OCI-LY7 (cell line): ENCODE data around the gene DPP8. TPM values are rescaled to one million over a fixed set of nuclear protein-coding genes. Genes with fewer than 3 reads are reported as not detected.

Source experiments
- BruUV-seq: library from RNA; stranded (reverse); fragments of 400-500 nt; replicated peaks from 2 replicates; lab custom pipeline; 2021; lab: Mats Ljungman, UMichigan
- CTCF ChIA-PET: fragments of 300-600 bp; sonication (Branson Sonifier 250); formaldehyde crosslinking; loops from one replicate; lab custom pipeline; 2022; ENCODE audit warnings: antibody characterized with exemption; ENCODE audit not compliant: unreplicated experiment; lab: Charles Lee
- POLR2A ChIA-PET: fragments of 300-600 bp; sonication (Branson Sonifier 250); formaldehyde crosslinking; loops from one replicate; lab custom pipeline; 2022; ENCODE audit warnings: antibody characterized with exemption; lab: Charles Lee
- DNase-seq: peaks from one replicate; pipeline ENCODE4 v3.0.0-alpha.2; 2015; ENCODE audit warnings: low spot score
- H2AFZ ChIP-seq: fragments of 200-600 bp; sonication (generic), shearing (Covaris generic); 2 replicates; pipeline ENCODE4 v1.6.1; 2014; ENCODE audit warnings: mild to moderate bottlenecking, antibody characterized with exemption, low read length, moderate library complexity
- H3K27ac ChIP-seq: fragments of 200-600 bp; sonication (generic); 2 replicates; pipeline ENCODE4 v1.5.1; 2014; ENCODE audit warnings: mixed run types, low read depth, mild to moderate bottlenecking, moderate library complexity, low read length, inconsistent platforms; ENCODE audit not compliant: poor library complexity, severe bottlenecking
- H3K36me3 ChIP-seq: fragments of 200-600 bp; sonication (generic); 2 replicates; pipeline ENCODE4 v1.6.1; 2014; ENCODE audit warnings: mild to moderate bottlenecking, antibody characterized with exemption, low read length, moderate library complexity, mixed read lengths; ENCODE audit not compliant: insufficient read depth
- H3K4me1 ChIP-seq: fragments of 200-600 bp; sonication (generic); 2 replicates; pipeline ENCODE4 v1.5.1; 2014; ENCODE audit warnings: mild to moderate bottlenecking, low read length; ENCODE audit not compliant: insufficient read depth, poor library complexity, severe bottlenecking
- H3K4me2 ChIP-seq: fragments of 200-600 bp; sonication (generic); 2 replicates; pipeline ENCODE4 v1.6.1; 2014; ENCODE audit warnings: mild to moderate bottlenecking, low read length
- H3K4me3 ChIP-seq: fragments of 200-600 bp; sonication (generic); 2 replicates; pipeline ENCODE4 v1.5.1; 2014; ENCODE audit warnings: mild to moderate bottlenecking, low read depth, low read length; ENCODE audit not compliant: poor library complexity, severe bottlenecking
- H3K79me2 ChIP-seq: fragments of 200-600 bp; sonication (generic); 2 replicates; pipeline ENCODE4 v1.6.1; 2016; ENCODE audit warnings: low read depth, mild to moderate bottlenecking, low read length, moderate library complexity, mixed read lengths; ENCODE audit not compliant: insufficient read depth
- H3K9me2 ChIP-seq: fragments of 200-600 bp; sonication (generic); 2 replicates; pipeline ENCODE4 v1.6.1; 2016; ENCODE audit warnings: mild to moderate bottlenecking, low read length, mixed read lengths; ENCODE audit not compliant: insufficient read depth
- H3K9me3 ChIP-seq: fragments of 200-600 bp; sonication (generic); 2 replicates; pipeline ENCODE4 v1.6.1; 2014; ENCODE audit warnings: mild to moderate bottlenecking, mixed run types, low read length, mixed read lengths
- H4K20me1 ChIP-seq: fragments of 200-600 bp; sonication (generic); 2 replicates; pipeline ENCODE4 v1.6.1; 2014; ENCODE audit warnings: mild to moderate bottlenecking, antibody characterized with exemption, low read length, moderate library complexity, mixed read lengths; ENCODE audit not compliant: insufficient read depth
- EZH2phosphoT487 ChIP-seq: fragments of 200-600 bp; sonication (generic); IDR thresholded peaks from 2 replicates; pipeline ENCODE4 v1.6.1; 2018; ENCODE audit warnings: low read depth, borderline replicate concordance, mild to moderate bottlenecking, mixed run types, antibody characterized with exemption, low read length, moderate library complexity, mixed read lengths
- intact Hi-C: fragments of 100-400 bp; cut with micrococcal nuclease; formaldehyde crosslinking; loops from one replicate; pipeline ENCODE4 v1.10.0; 2022; ENCODE audit not compliant: unreplicated experiment
- total RNA-seq, 2 experiments: library from RNA; depleted of rRNA in 1 of 2; stranded (reverse); fragments of >200 nt in 1 of 2; shearing (Covaris generic) in 1 of 2; gene quantifications; 2 replicates each; pipeline ENCODE4 v1.2.3, GENCODE V29; 2014 to 2022
- TF ChIP-seq, protein P1 (sequence below): fragments of 200-600 bp; sonication (generic); conservative IDR thresholded peaks from 2 replicates; pipeline ENCODE4 v1.5.1; 2014; ENCODE audit warnings: mild to moderate bottlenecking, antibody characterized with exemption, low read length, moderate library complexity, mixed read lengths

Gene DPP8
- total RNA-seq, 2 experiments from 2014 or later = 43.0 to 52.1 TPM

DNA sequence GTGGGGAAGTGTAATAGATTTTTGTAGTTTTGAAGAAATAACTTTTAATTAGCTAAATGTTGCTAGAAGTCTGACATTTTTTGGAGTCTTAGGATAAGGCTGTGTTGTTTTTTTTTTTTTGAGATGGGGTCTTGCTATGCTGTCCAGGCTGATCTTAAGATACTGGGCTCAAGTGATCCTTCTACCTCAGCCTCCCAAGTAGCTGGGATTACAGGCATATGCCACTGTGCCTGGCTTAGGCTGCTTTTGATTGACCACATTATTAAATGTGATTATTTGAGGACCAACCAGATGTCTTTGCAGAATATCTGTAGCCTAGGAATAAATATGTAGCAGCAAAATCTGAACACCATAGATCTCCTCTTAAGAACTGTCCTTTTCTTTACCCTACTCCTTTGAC, 42.5 kb upstream of the DPP8 start:
- no peaks in the 10 kb centered on the region for H3K9me3 ChIP-seq
- H3K36me3 ChIP-seq = peaks cover 79% of the 10 kb centered on the region
- H3K9me2 ChIP-seq = no peaks in the 10 kb centered on the region
- intact Hi-C loops = no loop called here
- no peak for DNase-seq
- no peaks in the 10 kb centered on the region for H4K20me1 ChIP-seq
- H3K79me2 ChIP-seq = no peaks in the 10 kb centered on the region
- TF ChIP-seq EZH2phosphoT487 = no peak
- TF ChIP-seq, protein P1, sequence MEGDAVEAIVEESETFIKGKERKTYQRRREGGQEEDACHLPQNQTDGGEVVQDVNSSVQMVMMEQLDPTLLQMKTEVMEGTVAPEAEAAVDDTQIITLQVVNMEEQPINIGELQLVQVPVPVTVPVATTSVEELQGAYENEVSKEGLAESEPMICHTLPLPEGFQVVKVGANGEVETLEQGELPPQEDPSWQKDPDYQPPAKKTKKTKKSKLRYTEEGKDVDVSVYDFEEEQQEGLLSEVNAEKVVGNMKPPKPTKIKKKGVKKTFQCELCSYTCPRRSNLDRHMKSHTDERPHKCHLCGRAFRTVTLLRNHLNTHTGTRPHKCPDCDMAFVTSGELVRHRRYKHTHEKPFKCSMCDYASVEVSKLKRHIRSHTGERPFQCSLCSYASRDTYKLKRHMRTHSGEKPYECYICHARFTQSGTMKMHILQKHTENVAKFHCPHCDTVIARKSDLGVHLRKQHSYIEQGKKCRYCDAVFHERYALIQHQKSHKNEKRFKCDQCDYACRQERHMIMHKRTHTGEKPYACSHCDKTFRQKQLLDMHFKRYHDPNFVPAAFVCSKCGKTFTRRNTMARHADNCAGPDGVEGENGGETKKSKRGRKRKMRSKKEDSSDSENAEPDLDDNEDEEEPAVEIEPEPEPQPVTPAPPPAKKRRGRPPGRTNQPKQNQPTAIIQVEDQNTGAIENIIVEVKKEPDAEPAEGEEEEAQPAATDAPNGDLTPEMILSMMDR = no peak
- no peak overlapping the region for H3K4me3 ChIP-seq
- BruUV-seq = TSS peak; percentile 1
- H3K27ac ChIP-seq = no peak overlapping the region
- POLR2A ChIA-PET = interaction anchor here (0.7 to 1.1 kb wide), 4 partner anchors 8 to 238 kb away, joined by 3 to 4 read pairs (median 4); no protein-coding TSS in a partner anchor
- CTCF ChIA-PET = interaction anchor here (1.0 kb wide), 1 partner anchor 14 kb away, joined by 3 read pairs; no protein-coding TSS in a partner anchor
- H2AFZ ChIP-seq = no peak overlapping the region
- H3K4me2 ChIP-seq = no peak overlapping the region
- H3K4me1 ChIP-seq = no peaks in the 10 kb centered on the region

DNA sequence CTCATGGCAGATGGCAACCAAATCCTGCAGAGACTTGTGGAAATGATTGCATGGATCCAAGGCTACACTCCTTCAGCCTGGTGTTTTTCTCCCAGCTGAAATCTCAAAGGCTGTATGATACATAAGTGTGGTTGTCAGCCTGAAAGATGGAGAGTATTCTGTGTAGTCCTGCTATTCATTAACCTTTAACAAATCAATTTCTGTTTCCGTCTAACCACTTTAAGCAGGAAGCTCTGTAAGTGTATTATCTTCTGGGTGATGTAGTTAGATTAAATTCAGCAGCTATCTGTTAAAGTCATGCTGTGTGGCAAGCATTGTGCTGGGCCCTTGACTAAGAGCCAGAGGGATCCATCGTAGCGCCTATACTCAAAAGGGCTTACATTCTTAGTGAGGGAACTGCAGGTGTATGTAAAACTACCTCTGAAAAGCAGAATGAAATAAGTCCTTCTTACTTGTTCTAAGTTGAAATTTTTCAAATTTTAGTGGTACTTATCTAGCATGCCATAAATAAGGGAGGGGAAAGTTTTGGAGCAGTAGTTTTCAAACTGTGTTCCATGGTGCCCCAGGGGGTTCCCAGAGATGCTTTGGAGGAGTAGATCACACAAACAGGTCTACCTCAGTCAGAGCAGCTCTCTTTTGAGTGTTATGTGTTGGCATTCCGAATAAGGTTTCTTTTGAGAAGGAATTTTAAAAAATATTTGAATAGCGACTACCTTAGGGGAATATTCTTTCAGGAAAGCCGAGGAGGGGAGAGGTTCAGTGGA, 41.7 kb upstream of the DPP8 start:
- Histone ChIP-seq H3K36me3 (peaks cover 73% of the 10 kb centered on the region), H3K9me2 (no peaks in the 10 kb centered on the region), H3K79me2 (no peaks in the 10 kb centered on the region), H2AFZ (no peak overlapping the region), H3K4me3 (no peak overlapping the region), H3K27ac (no peak overlapping the region), H3K9me3 (no peaks in the 10 kb centered on the region), H4K20me1 (no peaks in the 10 kb centered on the region), H3K4me2 (no peak overlapping the region), H3K4me1 (no peaks in the 10 kb centered on the region)
- intact Hi-C loops = no loop called here
- no peak for DNase-seq
- ChIA-PET POLR2A (interaction anchor here (0.7 to 1.0 kb wide), 4 partner anchors 9 to 26 kb away, joined by 3 to 4 read pairs (median 4); no protein-coding TSS in a partner anchor), CTCF (interaction anchor here (1.0 kb wide), 1 partner anchor 13 kb away, joined by 3 read pairs; no protein-coding TSS in a partner anchor)
- no peak for TF ChIP-seq EZH2phosphoT487
- TF ChIP-seq, protein P1 = no peak
- BruUV-seq = no TSS peak

DNA sequence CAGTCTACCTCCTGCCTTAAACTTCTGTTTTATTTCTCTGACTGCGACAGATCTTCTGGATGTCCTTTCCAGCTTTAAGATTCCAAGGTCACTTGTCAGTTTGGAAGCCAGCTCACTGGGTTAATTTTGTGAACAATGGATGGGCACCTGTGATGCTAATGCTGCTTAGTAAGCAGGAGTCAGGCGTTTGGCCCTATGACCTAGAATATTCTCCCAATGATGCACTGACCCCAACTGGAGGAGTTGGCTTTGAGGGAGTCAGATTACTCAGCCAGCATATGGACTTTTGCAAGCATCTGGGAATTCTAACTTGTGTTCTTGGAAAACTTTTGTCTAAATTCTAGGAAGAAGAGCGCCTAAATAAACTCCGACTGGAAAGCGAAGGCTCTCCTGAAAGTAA, 40.8 kb upstream of the DPP8 start:
- Histone ChIP-seq H3K36me3 (peaks cover 73% of the 10 kb centered on the region), H3K9me3 (no peaks in the 10 kb centered on the region), H3K9me2 (no peaks in the 10 kb centered on the region), H4K20me1 (no peaks in the 10 kb centered on the region), H3K4me2 (no peak overlapping the region), H3K79me2 (no peaks in the 10 kb centered on the region; the same call in 1 of the 2 replicates), H3K4me1 (no peaks in the 10 kb centered on the region), H3K27ac (no peak overlapping the region), H3K4me3 (no peak overlapping the region), H2AFZ (no peak overlapping the region)
- TF ChIP-seq, protein P1 = no peak
- TF ChIP-seq EZH2phosphoT487 = no peak
- no TSS peak for BruUV-seq
- no peak for DNase-seq
- CTCF ChIA-PET = no interaction called here
- intact Hi-C loops = no loop called here
- POLR2A ChIA-PET = interaction anchor here (0.5 to 1.0 kb wide), 2 partner anchors 12 to 16 kb away, joined by 3 read pairs; no protein-coding TSS in a partner anchor
